Neural cell (in vitro differentiated cells): ENCODE data around the gene PTK7.

Experiments
- CTCF ChIP-seq: fragments of 450-650 bp; IDR thresholded peaks from 2 replicates; pipeline ENCODE4 v1.5.1; 2014; ENCODE audit warnings: antibody characterized with exemption, mild to moderate bottlenecking, moderate library complexity; ENCODE audit not compliant: poor library complexity, severe bottlenecking
- POLR2AphosphoS5 ChIP-seq: IDR thresholded peaks from 2 replicates; pipeline ENCODE4 v1.6.1; 2012

- TF ChIP-seq CTCF (no peak), POLR2AphosphoS5 (no peak)
These were observed 16.5 kb downstream of the PTK7 start for GRCh38 chr6:43092635-43093034.
